HG02642 (cell line): ENCODE measurements around the gene MSH3.
"Not testable (repeated sequence)": the region's sequence is repeated elsewhere in the genome, so short reads cannot be mapped to it uniquely, and the experiment has no call there.

Experiments
- ATAC-seq: cut with Tn5 transposase; IDR thresholded peaks from one replicate; pipeline ENCODE4 v1.9.1; 2021; ENCODE audit warnings: mild to moderate bottlenecking; ENCODE audit not compliant: unreplicated experiment, poor library complexity

The MSH3 gene

DNA sequence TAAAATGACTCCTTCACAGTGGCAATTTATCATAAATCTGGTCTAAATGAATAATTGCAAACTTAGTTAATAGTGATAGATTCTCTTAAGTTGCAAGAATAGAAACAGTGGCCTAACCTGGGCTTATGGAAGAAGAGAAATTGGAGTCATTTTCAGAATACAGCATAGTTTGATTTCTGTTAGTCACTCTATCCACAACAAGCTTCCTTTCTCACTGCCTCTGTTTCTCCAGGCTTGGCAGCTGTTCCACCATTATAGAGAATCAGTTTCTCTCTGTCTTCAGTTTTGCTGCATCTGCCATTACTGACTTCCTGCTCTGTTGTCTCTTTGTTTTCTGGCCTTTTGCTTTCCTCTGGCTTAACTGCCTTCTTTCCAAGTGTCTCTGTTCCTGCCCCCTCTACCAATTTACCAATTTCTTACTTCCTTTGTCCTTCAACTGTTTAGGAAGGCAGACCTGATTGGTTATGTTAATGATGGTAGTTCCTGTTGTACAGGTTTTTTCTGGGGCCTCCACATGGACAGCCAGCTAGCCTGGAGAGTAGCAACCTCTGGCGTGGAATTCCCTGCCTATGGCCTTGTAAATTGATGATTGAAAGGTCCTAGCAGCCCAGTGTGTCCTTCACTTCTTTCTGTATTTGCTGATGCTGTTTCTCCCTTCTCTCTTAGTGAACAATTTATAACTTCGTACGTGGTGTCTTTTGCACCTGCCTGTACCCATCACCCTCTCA, 229.8 kb downstream of the MSH3 start:
- ATAC-seq: no peak

DNA sequence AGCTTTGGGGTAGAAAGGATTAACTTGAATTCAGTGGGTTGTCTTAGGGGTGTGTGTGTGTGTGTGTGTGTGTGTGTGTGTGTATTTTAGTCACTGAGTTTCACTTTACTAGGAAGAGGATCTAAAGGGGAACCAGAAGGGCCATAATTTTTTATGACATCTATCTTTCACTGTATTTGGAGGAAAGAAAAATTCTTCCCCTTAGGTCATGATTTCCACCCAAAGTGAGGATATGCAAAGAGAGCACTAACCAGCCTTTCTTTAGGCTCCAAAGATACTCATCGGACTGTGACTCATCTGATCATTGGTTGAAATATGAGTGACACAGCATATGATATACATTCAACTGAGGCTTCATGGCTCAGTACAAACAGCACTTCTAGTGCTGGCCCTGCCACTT, 230.5 kb downstream of the MSH3 start:
- ATAC-seq: no peak

DNA sequence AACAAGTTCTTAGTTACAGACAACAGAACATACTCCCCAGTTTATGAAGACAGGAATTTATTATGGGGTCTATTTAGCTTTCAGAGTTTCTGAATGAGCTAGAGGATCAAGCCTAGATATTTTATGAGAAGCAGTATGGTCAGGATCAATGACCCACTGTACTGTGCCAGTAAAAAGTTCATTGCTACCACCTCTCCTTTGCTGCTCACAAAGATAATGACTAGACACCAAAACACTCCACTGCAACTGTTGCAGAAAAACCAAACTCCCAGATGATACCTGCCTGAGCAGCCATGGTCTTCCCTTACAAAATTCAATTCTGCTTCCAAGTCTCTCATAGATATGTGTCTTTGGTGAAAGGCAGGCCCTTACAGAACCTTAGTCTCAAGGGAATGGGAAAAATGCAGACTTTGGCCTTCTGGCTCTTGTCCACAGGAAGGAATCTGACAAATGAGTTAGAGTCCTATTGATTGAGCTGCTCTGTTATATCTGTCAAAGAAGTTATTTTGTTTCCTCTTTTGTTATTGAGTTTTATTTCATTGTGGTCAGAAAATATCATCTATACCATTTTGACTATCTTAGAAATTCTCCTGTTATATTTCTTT, 231.0 kb downstream of the MSH3 start:
- ATAC-seq: no peak

DNA sequence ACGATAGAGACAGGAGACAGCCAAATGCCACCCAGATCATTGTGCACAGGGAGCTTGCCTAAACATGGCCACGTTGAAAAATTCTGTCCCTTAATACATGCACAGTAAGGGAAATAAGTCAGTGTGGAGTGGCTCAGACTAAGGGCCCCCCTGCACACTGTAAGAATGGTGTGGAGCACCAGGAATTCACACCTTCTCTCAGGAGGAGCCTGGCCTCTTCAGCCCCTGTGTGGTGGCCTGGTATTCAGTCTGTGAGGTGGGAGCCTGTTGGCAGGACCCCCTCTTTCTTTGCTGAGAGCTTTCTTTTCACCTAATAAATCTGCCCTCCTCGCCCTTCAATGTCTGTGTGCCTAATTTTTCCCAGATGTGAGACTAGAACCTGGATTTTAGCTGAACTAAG, 239.6 kb downstream of the MSH3 start:
- ATAC-seq: no peak

DNA sequence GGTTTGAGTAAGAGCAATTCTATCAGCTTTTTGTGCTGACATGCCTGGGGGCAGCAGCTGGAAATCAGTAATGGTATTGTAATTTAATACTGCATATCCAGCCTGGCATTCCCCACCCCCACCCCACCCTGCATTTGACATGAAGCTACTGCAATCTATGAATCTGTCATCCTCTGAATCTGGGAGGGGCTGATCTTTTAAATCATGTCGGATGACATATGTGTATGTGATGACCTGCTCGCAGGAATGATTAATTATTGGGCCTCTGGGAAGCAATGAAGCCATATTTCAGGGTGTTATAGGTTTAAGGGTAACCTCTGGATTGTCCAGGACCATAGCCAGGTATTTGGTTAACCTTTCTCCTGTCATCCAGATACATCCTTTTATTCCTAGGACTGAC, 241.1 kb downstream of the MSH3 start:
- no peak for ATAC-seq

DNA sequence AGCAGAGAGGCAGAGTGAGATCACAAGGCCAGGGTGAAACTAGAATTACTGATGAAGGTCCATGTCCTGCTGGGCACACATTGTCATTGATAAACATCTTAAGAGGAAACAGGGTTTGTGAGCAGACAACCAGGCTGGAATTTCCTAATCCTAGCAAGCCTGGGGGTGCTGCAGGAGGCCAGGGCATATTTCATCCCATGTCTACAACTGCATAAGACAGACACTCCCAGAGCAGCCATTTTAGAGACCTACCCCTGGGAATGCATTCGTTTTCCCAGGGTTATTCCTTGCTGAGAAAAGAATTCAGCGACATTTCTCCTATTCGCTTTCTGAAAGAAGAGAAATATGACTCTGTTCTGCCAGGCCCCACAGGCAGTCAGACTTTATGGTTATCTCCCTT, 248.2 kb downstream of the MSH3 start:
- not testable (repeated sequence) for ATAC-seq

DNA sequence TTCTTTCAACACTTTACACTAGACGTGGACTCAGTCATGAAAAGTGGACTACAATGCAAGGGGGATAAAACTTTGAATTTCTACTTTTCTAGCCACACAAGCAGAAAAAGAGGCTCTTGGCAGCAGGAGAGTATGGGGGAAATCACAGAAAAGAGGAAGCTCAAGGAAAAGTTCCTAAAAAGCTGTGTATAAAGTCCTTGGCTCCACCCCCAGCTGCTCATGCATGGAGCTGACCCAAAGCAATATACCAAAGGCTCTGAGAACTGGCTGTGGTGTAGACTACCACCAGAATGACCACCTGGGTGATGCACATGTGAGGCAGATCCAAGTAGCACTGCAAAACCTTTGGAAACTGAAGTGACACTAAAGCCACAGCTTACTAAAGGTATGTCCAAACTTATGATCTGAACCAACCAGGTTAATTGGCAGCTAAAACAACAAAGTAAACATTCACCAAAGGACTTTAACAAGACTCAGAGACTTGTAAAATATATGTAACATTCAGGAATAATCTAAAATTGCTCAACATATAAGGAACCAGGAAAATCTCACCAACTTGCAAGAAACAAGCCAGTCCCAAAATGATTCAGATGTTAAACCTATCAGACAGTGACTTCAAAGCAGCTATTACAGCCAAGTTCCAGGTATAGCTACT, 250.2 kb downstream of the MSH3 start:
- ATAC-seq: no peak

DNA sequence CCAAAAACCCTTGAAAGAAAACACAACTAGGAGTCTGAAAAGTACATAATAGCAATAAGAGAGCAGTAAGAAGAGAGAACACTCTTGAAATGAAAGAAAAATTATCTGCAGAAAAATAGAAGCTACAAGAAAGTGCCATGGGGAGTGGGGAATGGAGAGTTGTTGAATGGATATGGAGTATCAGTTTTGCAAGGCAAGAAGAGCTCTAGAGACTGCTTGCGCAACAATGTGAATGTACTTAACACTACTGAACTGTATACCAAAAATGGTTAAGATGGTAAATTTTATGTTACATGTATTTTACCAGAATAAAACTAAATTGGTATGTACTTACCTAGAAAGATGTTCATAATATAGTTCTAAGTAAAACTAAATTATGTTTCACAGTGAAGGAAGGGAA, 251.0 kb downstream of the MSH3 start:
- ATAC-seq: no peak

DNA sequence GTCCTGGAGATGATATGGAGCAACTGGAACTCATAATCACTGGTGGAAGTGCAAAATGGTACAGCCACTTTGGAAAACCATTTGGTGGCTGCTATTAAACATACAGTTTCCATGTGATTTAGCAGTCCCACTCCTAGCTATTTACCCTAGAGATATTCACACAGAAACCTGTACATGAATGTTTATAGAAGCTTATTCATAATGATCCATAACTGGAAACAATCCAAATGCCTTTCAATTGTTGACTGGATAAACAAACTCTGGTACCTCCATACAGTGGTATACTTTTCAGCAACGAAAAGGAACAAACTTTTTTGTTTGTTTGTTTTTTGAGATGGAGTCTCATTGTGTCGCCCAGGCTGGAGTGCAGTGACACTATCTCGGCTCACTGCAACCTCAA, 258.0 kb downstream of the MSH3 start:
- no peak for ATAC-seq

DNA sequence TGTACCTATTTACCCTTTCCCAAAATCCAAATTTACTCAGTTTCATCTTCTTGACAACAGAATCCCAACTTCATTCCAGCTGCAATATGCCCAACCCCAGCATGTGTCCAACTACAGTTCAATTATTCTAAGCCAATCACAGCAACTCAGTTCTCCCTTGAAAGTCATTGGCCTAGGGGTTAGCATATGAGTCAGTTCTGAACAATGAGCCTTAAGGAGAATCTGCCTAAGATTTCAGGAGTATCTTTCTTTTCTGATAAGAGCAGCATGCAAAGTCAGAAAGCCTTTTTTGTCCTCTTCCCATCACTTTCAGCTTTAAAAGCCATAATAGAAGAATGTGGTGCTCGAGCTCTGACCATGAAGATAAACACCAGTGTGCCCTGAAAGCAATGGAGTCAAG, 261.3 kb downstream of the MSH3 start:
- ATAC-seq: no peak

DNA sequence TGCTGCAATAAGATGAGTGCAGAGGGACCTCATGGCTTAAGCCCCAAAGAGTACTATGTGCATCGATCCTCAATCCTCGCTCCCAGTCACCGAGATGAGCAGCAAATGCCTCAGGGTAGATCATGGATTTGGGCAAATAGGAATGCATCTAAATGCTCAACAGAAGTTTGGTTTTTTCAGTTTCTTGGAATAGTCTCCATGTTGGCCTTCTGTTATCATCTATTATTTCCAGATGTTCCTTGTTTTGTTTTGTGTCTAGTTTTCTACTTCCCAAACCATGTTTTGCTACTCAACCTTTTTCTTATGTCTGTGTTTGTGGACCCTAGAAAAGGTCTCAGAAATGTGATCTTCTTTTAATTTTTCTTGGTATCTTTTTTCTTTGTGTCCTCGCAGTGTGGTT, 262.2 kb downstream of the MSH3 start:
- ATAC-seq: no peak

DNA sequence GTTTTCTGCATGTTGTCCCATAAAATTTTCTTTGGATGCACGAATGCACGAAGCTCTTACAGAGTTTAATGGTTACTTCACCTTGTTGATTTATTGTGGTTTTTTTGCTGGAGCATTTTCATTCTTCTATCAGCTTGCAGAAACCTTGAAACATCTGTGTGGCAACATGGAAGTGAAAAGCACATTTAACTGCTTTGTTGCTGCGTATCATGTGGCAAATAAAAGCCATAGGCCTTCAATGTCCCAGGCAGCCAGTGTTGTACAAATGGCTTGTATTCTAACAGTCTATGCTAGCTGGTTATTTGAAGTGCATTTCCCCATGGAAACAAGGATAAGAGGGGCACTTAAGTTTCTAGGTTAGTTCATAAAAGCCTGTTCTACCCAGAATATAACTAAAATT, 263.2 kb downstream of the MSH3 start:
- no peak for ATAC-seq

DNA sequence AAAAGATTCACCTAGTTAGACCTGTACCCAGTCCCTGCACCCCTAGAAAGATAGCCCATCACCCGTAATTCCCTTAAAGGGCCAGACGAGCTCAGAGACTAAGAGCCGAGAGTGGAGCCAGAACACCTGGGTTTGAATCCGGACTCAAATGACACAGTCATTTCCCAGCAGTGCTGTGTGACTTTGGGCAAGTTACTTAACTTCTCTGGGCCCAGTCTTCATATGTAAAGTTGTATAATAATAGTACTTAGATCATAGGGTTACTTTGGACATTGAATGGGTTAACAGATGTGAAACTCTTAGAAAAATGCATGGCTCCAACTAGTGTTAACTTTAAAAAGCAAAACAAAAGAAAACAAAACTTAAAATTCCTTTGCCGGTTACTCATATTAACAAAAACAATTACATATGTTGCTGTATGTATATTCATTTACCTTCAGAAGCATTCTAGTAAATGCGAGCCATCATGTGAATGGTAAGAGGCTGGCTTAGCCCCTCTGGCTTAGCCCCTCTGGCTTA, 265.3 kb downstream of the MSH3 start:
- ATAC-seq: no peak

DNA sequence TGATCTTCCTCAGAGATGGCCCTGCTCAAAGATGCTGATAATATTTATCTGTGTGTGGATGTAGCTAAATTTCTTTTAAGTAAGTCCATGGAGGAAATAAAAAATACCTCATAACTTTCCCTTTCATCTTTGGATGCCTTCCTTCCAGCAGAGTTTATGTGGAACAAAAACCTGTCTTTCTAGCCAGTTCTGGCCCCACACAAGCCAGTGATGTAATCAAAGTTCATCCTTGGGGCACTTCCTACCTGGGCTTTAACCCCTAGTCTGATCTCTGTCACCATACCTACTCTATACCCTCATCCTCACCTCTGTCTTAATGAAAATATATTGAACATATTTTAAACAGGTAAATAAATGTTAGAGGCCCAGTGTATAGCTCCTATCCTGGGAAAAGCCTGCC, 265.9 kb downstream of the MSH3 start:
- no peak for ATAC-seq

DNA sequence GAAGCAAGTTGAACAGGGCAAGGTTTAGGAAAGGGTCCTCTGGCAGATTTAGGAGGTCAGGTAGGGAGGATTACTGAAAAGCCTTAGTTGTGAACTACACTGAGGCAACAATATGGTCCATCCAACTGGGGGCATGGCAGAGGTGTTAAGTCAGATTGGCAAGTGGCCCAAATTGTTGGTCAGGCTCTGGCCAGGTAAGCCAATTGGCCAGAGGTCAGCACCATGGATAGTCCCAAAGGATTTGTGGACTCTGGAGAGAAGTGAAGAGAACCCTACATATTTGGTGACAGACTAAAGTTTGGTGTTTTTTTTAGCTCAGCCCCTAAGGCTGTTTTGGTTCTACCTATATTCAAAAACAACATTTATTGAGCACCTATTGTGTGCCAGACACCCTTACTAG, 266.6 kb downstream of the MSH3 start:
- no peak for ATAC-seq

DNA sequence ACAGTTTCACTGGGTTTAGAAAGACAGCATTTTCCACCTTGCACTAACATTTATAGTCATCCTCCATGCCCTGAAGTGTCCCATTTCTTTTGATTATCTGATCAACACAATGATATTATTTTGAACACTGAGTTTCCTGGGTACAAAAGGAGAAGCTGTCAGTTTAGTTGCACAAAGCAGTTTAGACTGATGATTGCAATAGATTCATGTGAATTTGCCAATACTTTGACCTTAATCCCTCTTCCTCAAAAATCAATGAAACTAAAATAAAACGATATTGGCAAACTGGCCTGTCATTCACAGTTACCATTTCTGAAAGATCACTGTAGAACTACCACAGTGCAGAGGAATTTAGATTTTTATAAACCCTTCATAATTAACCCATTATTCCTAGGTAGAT, 271.5 kb downstream of the MSH3 start:
- ATAC-seq: no peak
